IMR-90 (cell line): ENCODE measurements around the gene USF1.

Source experiments
- BHLHE40 ChIP-seq: fragments of 150-350 bp; IDR thresholded peaks from 2 replicates; pipeline ENCODE4 v1.6.1; 2016; ENCODE audit warnings: mild to moderate bottlenecking, low read depth, low read length
- CEBPB ChIP-seq: IDR thresholded peaks from 2 replicates; pipeline ENCODE4 v1.6.1; 2012; ENCODE audit warnings: low read depth, low read length, improper control_type of control experiment
- CHD1 ChIP-seq: IDR thresholded peaks from 2 replicates; pipeline ENCODE4 v1.6.1; 2012; ENCODE audit warnings: low read depth, low read length, improper control_type of control experiment
- CTCF ChIP-seq: conservative IDR thresholded peaks from 2 replicates; pipeline ENCODE4 v1.5.1; 2012; ENCODE audit warnings: mild to moderate bottlenecking, low read depth, low read length, improper control_type of control experiment
- ELK1 ChIP-seq: fragments of 150-350 bp; IDR thresholded peaks from 2 replicates; pipeline ENCODE4 v1.6.1; 2016; ENCODE audit warnings: low read depth, mild to moderate bottlenecking, low read length, moderate library complexity, borderline replicate concordance
- MAZ ChIP-seq: IDR thresholded peaks from 2 replicates; pipeline ENCODE4 v1.6.1; 2012; ENCODE audit warnings: low read depth, mild to moderate bottlenecking, low read length, improper control_type of control experiment, moderate library complexity, borderline replicate concordance
- NFE2L2 ChIP-seq: fragments of 150-350 bp; IDR thresholded peaks from 2 replicates; pipeline ENCODE4 v1.6.1; 2016; ENCODE audit warnings: low read depth, mild to moderate bottlenecking, low read length
- POLR2A ChIP-seq: IDR thresholded peaks from 2 replicates; pipeline ENCODE4 v1.6.1; 2012; ENCODE audit warnings: mild to moderate bottlenecking, low read depth, low read length
- RAD21 ChIP-seq: IDR thresholded peaks from 2 replicates; pipeline ENCODE4 v1.6.1; 2012; ENCODE audit warnings: low read length, improper control_type of control experiment
- RCOR1 ChIP-seq: IDR thresholded peaks from 2 replicates; pipeline ENCODE4 v1.6.1; 2012; ENCODE audit warnings: mild to moderate bottlenecking, low read length, improper control_type of control experiment; ENCODE audit not compliant: insufficient replicate concordance
- RFX5 ChIP-seq: IDR thresholded peaks from 2 replicates; pipeline ENCODE4 v1.8.0; 2012; ENCODE audit warnings: low read depth, mild to moderate bottlenecking, low read length, moderate library complexity
- USF2 ChIP-seq: fragments of 150-350 bp; IDR thresholded peaks from 2 replicates; pipeline ENCODE4 v1.6.1; 2017; ENCODE audit warnings: mild to moderate bottlenecking, antibody characterized with exemption, low read length, low read depth

- TF ChIP-seq CTCF = no peak
- TF ChIP-seq POLR2A = no peak
- TF ChIP-seq RAD21 = no peak
- TF ChIP-seq RFX5 = no peak
- no peak for TF ChIP-seq BHLHE40
- no peak for TF ChIP-seq CEBPB
- no peak for TF ChIP-seq USF2
- no peak for TF ChIP-seq RCOR1
- no peak for TF ChIP-seq ELK1
- no peak for TF ChIP-seq CHD1
- no peak for TF ChIP-seq MAZ
- no peak for TF ChIP-seq NFE2L2
Measured at GRCh38 chr1:161086457-161086856, 40.7 kb upstream of the USF1 start.
